C4-2B (cell line): ENCODE measurements around the gene PAOX.

Experiments used
- CTCF ChIP-seq: fragments of 450-650 bp; conservative IDR thresholded peaks from 2 replicates; pipeline ENCODE4 v1.5.1; 2017; ENCODE audit warnings: mild to moderate bottlenecking
- ZFX ChIP-seq: fragments of 450-650 bp; IDR thresholded peaks from 2 replicates; pipeline ENCODE4 v1.6.1; 2017

- TF ChIP-seq CTCF = no peak
- no peak for TF ChIP-seq ZFX
Observed at GRCh38 chr10:133440633-133441285, 61.7 kb downstream of the PAOX start.
